ENCODE measurements around the gene HEG1.

DNA sequence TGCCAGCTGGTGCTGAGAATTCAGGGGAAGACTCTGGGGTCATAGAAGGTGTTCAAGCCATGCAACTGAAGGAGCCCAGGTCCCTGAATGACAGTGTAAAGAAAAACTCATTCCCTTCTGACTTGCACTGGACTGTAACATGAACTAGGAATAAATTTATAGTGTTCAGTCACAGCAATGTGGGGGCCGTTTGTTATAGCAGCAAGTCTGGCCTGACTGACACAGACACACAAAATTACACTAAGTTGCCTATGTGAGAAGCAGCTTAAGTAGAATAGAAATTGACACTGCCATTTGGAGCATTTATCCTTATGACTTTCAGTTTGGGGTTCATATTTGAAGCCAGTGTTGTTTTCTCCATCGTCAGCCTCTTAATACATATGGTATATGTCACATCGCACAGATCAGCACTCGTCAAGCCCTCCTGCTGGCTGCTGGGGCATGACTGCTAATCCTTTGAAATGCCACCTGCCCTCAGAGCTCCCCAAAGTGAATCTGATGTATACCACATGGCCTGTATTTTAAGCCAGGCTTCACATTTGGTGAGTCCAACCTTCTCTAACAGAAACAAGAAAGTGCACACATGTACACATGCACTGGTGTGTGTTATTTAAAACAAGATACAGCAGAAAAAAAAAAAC, 17.1 kb upstream of the HEG1 start:
- TF ChIP-seq EZH2 (IDR thresholded peaks at IDR 0.05; ENCODE audit: borderline replicate concordance): no peak
- TF ChIP-seq, protein P1, sequence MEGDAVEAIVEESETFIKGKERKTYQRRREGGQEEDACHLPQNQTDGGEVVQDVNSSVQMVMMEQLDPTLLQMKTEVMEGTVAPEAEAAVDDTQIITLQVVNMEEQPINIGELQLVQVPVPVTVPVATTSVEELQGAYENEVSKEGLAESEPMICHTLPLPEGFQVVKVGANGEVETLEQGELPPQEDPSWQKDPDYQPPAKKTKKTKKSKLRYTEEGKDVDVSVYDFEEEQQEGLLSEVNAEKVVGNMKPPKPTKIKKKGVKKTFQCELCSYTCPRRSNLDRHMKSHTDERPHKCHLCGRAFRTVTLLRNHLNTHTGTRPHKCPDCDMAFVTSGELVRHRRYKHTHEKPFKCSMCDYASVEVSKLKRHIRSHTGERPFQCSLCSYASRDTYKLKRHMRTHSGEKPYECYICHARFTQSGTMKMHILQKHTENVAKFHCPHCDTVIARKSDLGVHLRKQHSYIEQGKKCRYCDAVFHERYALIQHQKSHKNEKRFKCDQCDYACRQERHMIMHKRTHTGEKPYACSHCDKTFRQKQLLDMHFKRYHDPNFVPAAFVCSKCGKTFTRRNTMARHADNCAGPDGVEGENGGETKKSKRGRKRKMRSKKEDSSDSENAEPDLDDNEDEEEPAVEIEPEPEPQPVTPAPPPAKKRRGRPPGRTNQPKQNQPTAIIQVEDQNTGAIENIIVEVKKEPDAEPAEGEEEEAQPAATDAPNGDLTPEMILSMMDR (IDR thresholded peaks at IDR 0.05; ENCODE audit: poor library complexity): no peak
